Adrenal gland (tissue), 5 donors: ENCODE measurements around the gene CCT8.

ENCODE experiments used
- CTCF ChIP-seq, 6 experiments: fragments of 450-650 bp in 4 of 6; fragments of 200-600 bp in 2 of 6; sonication (generic) in 1 of 6; IDR thresholded peaks; 1 replicate in 5 of 6; 2 replicates in 1 of 6; pipeline versions ENCODE4 v1.5.1 to v1.8.0; 2016 to 2021; ENCODE audit warnings: antibody characterized with exemption in 6 of 6, mild to moderate bottlenecking in 2 of 6, moderate library complexity in 1 of 6
- POLR2A ChIP-seq, 2 donors: fragments of 450-650 bp; IDR thresholded peaks; one replicate each; pipeline ENCODE4 v1.6.1; 2017; ENCODE audit warnings: antibody characterized with exemption in 2 of 2, mild to moderate bottlenecking in 2 of 2, moderate library complexity in 1 of 2
- donor health status: DM: no; HTN: no; CAD: no.

- TF ChIP-seq CTCF (IDR thresholded peaks at IDR 0.05) = no peak
- no peak for TF ChIP-seq POLR2A (IDR thresholded peaks at IDR 0.05)
Measured at GRCh38 chr21:29080454-29080941, 7.0 kb upstream of the CCT8 start.
